Nephron progenitor cell (in vitro differentiated cells): ENCODE data around the gene C1QTNF1.

ENCODE experiments used
- DNase-seq: peaks from one replicate; pipeline ENCODE4 v3.0.0; 2021
- H3K27ac Mint-ChIP-seq: 2 replicates; pipeline ENCODE4 v1.8.0; 2021; ENCODE audit warnings: mild to moderate bottlenecking, moderate library complexity, mixed read lengths
- H3K27me3 Mint-ChIP-seq: 2 replicates; pipeline ENCODE4 v1.8.0; 2021; ENCODE audit warnings: mild to moderate bottlenecking, low read depth, mixed read lengths; ENCODE audit not compliant: poor library complexity
- H3K36me3 Mint-ChIP-seq: 2 replicates; pipeline ENCODE4 v1.8.0; 2021; ENCODE audit warnings: low read depth, mixed read lengths
- H3K4me1 Mint-ChIP-seq: 2 replicates; pipeline ENCODE4 v1.8.0; 2021; ENCODE audit warnings: mixed read lengths
- H3K4me3 Mint-ChIP-seq: 2 replicates; pipeline ENCODE4 v1.8.0; 2021; ENCODE audit warnings: mild to moderate bottlenecking, moderate library complexity, mixed read lengths
- H3K9me3 Mint-ChIP-seq: 2 replicates; pipeline ENCODE4 v1.8.0; 2021; ENCODE audit warnings: mild to moderate bottlenecking, moderate library complexity, mixed read lengths
- TF ChIP-seq, protein P1 (sequence below): fragments of 200-600 bp; sonication (generic); IDR thresholded peaks from 2 replicates; pipeline ENCODE4 v1.5.0; 2021; ENCODE audit warnings: antibody characterized with exemption

The C1QTNF1 gene

DNA sequence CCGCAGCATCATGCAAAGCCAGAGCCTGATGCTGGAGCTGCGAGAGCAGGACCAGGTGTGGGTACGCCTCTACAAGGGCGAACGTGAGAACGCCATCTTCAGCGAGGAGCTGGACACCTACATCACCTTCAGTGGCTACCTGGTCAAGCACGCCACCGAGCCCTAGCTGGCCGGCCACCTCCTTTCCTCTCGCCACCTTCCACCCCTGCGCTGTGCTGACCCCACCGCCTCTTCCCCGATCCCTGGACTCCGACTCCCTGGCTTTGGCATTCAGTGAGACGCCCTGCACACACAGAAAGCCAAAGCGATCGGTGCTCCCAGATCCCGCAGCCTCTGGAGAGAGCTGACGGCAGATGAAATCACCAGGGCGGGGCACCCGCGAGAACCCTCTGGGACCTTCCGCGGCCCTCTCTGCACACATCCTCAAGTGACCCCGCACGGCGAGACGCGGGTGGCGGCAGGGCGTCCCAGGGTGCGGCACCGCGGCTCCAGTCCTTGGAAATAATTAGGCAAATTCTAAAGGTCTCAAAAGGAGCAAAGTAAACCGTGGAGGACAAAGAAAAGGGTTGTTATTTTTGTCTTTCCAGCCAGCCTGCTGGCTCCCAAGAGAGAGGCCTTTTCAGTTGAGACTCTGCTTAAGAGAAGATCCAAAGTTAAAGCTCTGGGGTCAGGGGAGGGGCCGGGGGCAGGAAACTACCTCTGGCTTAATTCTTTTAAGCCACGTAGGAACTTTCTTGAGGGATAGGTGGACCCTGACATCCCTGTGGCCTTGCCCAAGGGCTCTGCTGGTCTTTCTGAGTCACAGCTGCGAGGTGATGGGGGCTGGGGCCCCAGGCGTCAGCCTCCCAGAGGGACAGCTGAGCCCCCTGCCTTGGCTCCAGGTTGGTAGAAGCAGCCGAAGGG, 24.2 kb downstream of the C1QTNF1 start:
- Mint-ChIP-seq H3K4me3 (no peak overlapping the region), H3K4me1 (peaks cover 29% of the 10 kb centered on the region), H3K9me3 (peaks cover 20% of the 10 kb centered on the region), H3K36me3 (no peaks in the 10 kb centered on the region), H3K27me3 (peaks cover 23% of the 10 kb centered on the region), H3K27ac (no peak overlapping the region)
- DNase-seq, result no peak
- TF ChIP-seq, protein P1, sequence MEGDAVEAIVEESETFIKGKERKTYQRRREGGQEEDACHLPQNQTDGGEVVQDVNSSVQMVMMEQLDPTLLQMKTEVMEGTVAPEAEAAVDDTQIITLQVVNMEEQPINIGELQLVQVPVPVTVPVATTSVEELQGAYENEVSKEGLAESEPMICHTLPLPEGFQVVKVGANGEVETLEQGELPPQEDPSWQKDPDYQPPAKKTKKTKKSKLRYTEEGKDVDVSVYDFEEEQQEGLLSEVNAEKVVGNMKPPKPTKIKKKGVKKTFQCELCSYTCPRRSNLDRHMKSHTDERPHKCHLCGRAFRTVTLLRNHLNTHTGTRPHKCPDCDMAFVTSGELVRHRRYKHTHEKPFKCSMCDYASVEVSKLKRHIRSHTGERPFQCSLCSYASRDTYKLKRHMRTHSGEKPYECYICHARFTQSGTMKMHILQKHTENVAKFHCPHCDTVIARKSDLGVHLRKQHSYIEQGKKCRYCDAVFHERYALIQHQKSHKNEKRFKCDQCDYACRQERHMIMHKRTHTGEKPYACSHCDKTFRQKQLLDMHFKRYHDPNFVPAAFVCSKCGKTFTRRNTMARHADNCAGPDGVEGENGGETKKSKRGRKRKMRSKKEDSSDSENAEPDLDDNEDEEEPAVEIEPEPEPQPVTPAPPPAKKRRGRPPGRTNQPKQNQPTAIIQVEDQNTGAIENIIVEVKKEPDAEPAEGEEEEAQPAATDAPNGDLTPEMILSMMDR, result no peak

DNA sequence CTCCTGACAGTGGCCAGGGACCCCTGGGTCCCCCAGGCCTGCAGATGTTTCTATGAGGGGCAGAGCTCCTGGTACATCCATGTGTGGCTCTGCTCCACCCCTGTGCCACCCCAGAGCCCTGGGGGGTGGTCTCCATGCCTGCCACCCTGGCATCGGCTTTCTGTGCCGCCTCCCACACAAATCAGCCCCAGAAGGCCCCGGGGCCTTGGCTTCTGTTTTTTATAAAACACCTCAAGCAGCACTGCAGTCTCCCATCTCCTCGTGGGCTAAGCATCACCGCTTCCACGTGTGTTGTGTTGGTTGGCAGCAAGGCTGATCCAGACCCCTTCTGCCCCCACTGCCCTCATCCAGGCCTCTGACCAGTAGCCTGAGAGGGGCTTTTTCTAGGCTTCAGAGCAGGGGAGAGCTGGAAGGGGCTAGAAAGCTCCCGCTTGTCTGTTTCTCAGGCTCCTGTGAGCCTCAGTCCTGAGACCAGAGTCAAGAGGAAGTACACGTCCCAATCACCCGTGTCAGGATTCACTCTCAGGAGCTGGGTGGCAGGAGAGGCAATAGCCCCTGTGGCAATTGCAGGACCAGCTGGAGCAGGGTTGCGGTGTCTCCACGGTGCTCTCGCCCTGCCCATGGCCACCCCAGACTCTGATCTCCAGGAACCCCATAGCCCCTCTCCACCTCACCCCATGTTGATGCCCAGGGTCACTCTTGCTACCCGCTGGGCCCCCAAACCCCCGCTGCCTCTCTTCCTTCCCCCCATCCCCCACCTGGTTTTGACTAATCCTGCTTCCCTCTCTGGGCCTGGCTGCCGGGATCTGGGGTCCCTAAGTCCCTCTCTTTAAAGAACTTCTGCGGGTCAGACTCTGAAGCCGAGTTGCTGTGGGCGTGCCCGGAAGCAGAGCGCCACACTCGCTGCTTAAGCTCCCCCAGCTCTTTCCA, 25.1 kb downstream of the C1QTNF1 start:
- Mint-ChIP-seq H3K4me3 (no peak overlapping the region), H3K4me1 (peaks cover 20% of the 10 kb centered on the region), H3K27me3 (peaks cover 25% of the 10 kb centered on the region), H3K9me3 (peaks cover 29% of the 10 kb centered on the region), H3K36me3 (no peaks in the 10 kb centered on the region), H3K27ac (no peak overlapping the region)
- no peak for DNase-seq
- TF ChIP-seq, protein P1, result no peak

DNA sequence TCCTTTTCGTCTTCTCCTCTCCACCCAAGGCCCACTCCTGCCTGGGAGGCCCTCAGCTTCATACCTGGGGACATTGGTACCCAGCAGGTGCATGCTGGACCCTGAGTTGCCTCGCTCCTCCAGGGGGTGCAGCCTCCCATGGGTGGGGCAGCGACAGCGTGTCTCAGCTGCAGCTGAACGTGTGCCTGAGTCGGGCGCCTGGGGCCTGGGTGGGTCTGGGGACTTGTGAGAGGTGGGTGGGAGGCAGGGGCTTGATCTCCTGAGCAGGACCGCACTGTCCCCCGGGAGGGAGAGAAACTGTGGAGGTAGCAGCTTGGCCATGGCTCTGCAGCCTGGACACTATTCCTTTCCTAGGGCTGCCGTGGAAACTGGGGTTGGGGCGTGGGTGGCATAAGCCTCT, 25.9 kb downstream of the C1QTNF1 start:
- H3K4me3 Mint-ChIP-seq, result no peak overlapping the region
- peaks cover 36% of the 10 kb centered on the region for H3K9me3 Mint-ChIP-seq
- no peak for DNase-seq
- H3K36me3 Mint-ChIP-seq, result no peaks in the 10 kb centered on the region
- H3K4me1 Mint-ChIP-seq, result peaks cover 17% of the 10 kb centered on the region
- peaks cover 18% of the 10 kb centered on the region for H3K27me3 Mint-ChIP-seq
- TF ChIP-seq, protein P1, result no peak
- H3K27ac Mint-ChIP-seq, result no peak overlapping the region

DNA sequence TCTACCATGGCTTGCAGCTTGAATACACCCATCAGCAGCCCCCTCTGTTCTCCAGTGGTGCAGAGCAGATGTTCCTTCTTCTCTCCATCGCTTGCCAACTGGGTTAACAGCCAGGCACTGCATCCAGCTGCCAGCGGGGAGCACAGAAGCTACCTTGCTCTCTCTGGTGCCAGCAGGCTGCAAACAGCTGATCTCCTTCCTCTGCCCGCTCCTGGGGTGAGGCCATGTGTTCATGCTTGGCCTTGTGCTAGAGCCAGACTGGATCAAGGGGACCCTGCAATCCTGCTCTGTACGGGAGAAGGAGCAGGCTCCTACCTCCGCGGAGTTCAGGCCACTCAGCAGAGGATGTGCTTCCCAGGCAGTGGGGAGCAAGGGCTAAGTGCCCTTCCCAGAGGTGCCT, 26.6 kb downstream of the C1QTNF1 start:
- Mint-ChIP-seq H3K27me3 (peaks cover 13% of the 10 kb centered on the region), H3K4me1 (peaks cover 17% of the 10 kb centered on the region), H3K9me3 (peaks cover 44% of the 10 kb centered on the region), H3K27ac (no peak overlapping the region), H3K4me3 (no peak overlapping the region), H3K36me3 (no peaks in the 10 kb centered on the region)
- TF ChIP-seq, protein P1, result no peak
- DNase-seq, result no peak

DNA sequence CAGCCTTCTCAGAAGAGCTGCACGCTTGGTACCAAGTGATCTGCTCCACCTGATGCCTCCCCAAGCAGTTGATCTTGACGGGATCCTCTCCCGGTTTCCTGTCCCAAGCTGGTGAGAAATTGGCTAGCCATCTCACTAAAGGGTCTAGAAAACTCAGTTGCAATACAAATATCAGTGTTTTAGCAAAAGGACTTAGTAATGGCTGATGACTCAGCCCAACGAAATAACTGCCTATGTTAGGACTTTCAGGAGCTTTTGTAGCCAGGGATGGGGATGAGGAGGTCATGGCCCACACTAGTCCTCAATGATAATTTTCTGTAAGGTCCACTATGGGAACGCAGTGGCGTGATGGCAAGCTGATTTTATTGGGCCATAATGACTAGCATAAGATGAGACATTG, 27.3 kb downstream of the C1QTNF1 start:
- H3K9me3 Mint-ChIP-seq, result peaks cover 46% of the 10 kb centered on the region
- H3K4me3 Mint-ChIP-seq, result no peak overlapping the region
- H3K36me3 Mint-ChIP-seq, result no peaks in the 10 kb centered on the region
- DNase-seq, result no peak
- no peak overlapping the region for H3K27ac Mint-ChIP-seq
- TF ChIP-seq, protein P1, result no peak
- H3K27me3 Mint-ChIP-seq, result peaks cover 10% of the 10 kb centered on the region
- peaks cover 9% of the 10 kb centered on the region for H3K4me1 Mint-ChIP-seq
